ENCODE data around the gene NEUROD1. TPM values are rescaled to one million over a fixed set of nuclear protein-coding genes. Genes with fewer than 3 reads are reported as not detected.

NEUROD1 gene
- polyA plus RNA-seq, 1 experiment = not detected

GRCh38 chr2:181679544-181679979 is 755 bp downstream of the NEUROD1 start:
- POLR2A ChIA-PET = interaction anchor here (0.6 kb wide), 1 partner anchor 874 kb away, joined by 3 read pairs; no protein-coding TSS in a partner anchor
- CTCF ChIA-PET = no interaction called here
- peaks cover 58% of the 10 kb centered on the region for H3K27me3 ChIP-seq (ENCODE audit: control insufficient read depth, insufficient read depth, low read length)
- no peak for DNase-seq (ENCODE audit: low read depth)
- no peak overlapping the region for H3K4me3 ChIP-seq (ENCODE audit: low read depth, low read length)
- no peaks in the 10 kb centered on the region for H3K36me3 ChIP-seq (ENCODE audit: control insufficient read depth, insufficient read depth, low read length)
- TF ChIP-seq CTCF (IDR thresholded peaks at IDR 0.05; ENCODE audit: insufficient read depth, low read depth, low read length) = no peak

- Histone ChIP-seq H3K4me3 (ENCODE audit: low read depth, low read length) (no peak overlapping the region), H3K27me3 (ENCODE audit: control insufficient read depth, insufficient read depth, low read length) (peaks cover 53% of the 10 kb centered on the region), H3K36me3 (ENCODE audit: control insufficient read depth, insufficient read depth, low read length) (no peaks in the 10 kb centered on the region)
- CTCF ChIA-PET = no interaction called here
- DNase-seq (ENCODE audit: low read depth) = no peak
- POLR2A ChIA-PET = interaction anchor here (0.6 kb wide), 1 partner anchor 873 kb away, joined by 3 read pairs; no protein-coding TSS in a partner anchor
- no peak for TF ChIP-seq CTCF (IDR thresholded peaks at IDR 0.05; ENCODE audit: insufficient read depth, low read depth, low read length)
Observed at GRCh38 chr2:181678861-181679543, 1.3 kb downstream of the NEUROD1 start.

GRCh38 chr2:181677912-181678586 is 2.3 kb downstream of the NEUROD1 start:
- ChIA-PET CTCF (interaction anchor here (1.0 kb wide), 1 partner anchor 10 kb away, joined by 3 read pairs; no protein-coding TSS in a partner anchor), POLR2A (no interaction called here)
- Histone ChIP-seq H3K36me3 (ENCODE audit: control insufficient read depth, insufficient read depth, low read length) (no peaks in the 10 kb centered on the region), H3K27me3 (ENCODE audit: control insufficient read depth, insufficient read depth, low read length) (peaks cover 49% of the 10 kb centered on the region), H3K4me3 (ENCODE audit: low read depth, low read length) (no peak overlapping the region)
- no peak for DNase-seq (ENCODE audit: low read depth)
- no peak for TF ChIP-seq CTCF (IDR thresholded peaks at IDR 0.05; ENCODE audit: insufficient read depth, low read depth, low read length)

- no peak for DNase-seq (ENCODE audit: low read depth)
- ChIA-PET POLR2A (interaction anchor here (0.6 kb wide), 1 partner anchor 1012 kb away, joined by 3 read pairs; no protein-coding TSS in a partner anchor), CTCF (interaction anchor here (1.3 kb wide), 1 partner anchor 17 kb away, joined by 3 read pairs; no protein-coding TSS in a partner anchor)
- no peak for TF ChIP-seq CTCF (IDR thresholded peaks at IDR 0.05; ENCODE audit: insufficient read depth, low read depth, low read length)
- Histone ChIP-seq H3K36me3 (ENCODE audit: control insufficient read depth, insufficient read depth, low read length) (no peaks in the 10 kb centered on the region), H3K27me3 (ENCODE audit: control insufficient read depth, insufficient read depth, low read length) (peaks cover 23% of the 10 kb centered on the region), H3K4me3 (ENCODE audit: low read depth, low read length) (no peak overlapping the region)
Observed at GRCh38 chr2:181675254-181675653, 5.1 kb downstream of the NEUROD1 start.

- TF ChIP-seq CTCF (IDR thresholded peaks at IDR 0.05; ENCODE audit: insufficient read depth, low read depth, low read length) = no peak
- H3K36me3 ChIP-seq (ENCODE audit: control insufficient read depth, insufficient read depth, low read length) = no peaks in the 10 kb centered on the region
- no peak for DNase-seq (ENCODE audit: low read depth)
- no peak overlapping the region for H3K4me3 ChIP-seq (ENCODE audit: low read depth, low read length)
- CTCF ChIA-PET = interaction anchor here (1.3 kb wide), 1 partner anchor 16 kb away, joined by 3 read pairs; no protein-coding TSS in a partner anchor
- POLR2A ChIA-PET = no interaction called here
- H3K27me3 ChIP-seq (ENCODE audit: control insufficient read depth, insufficient read depth, low read length) = peaks cover 17% of the 10 kb centered on the region
Observed at GRCh38 chr2:181674461-181674860, 5.9 kb downstream of the NEUROD1 start.
